Neural crest cell (in vitro differentiated cells): Measurements from ENCODE around the gene PTH1R. TPM values are rescaled to one million over a fixed set of nuclear protein-coding genes. Genes with fewer than 3 reads are reported as not detected.

Experiments used
- DNase-seq: peaks from one replicate; pipeline ENCODE4 v3.0.0; 2021; ENCODE audit warnings: low read depth, mixed read lengths, low spot score
- H3K27ac Mint-ChIP-seq: one replicate; pipeline ENCODE4 v1.8.0; 2021; ENCODE audit warnings: mild to moderate bottlenecking, mixed read lengths; ENCODE audit not compliant: unreplicated experiment
- H3K27me3 Mint-ChIP-seq: 2 replicates; pipeline ENCODE4 v1.8.0; 2021; ENCODE audit warnings: low read depth, mild to moderate bottlenecking, mixed read lengths
- H3K36me3 Mint-ChIP-seq: 2 replicates; pipeline ENCODE4 v1.8.0; 2021; ENCODE audit warnings: low read depth, mild to moderate bottlenecking, mixed read lengths
- H3K4me1 Mint-ChIP-seq: 2 replicates; pipeline ENCODE4 v1.8.0; 2021; ENCODE audit warnings: mixed read lengths
- H3K4me3 Mint-ChIP-seq: one replicate; pipeline ENCODE4 v1.8.0; 2021; ENCODE audit warnings: mild to moderate bottlenecking, mixed read lengths
- H3K9me3 Mint-ChIP-seq: 2 replicates; pipeline ENCODE4 v1.8.0; 2021; ENCODE audit warnings: mixed read lengths
- CTCF ChIP-seq: fragments of 200-600 bp; sonication (generic); conservative IDR thresholded peaks from 2 replicates; pipeline ENCODE4 v1.5.0; 2021; ENCODE audit warnings: antibody characterized with exemption, mild to moderate bottlenecking
- long read RNA-seq: library from polyadenylated mRNA; unstranded; transcript quantifications from one replicate; pipeline ENCODE4 v2.0.0, GENCODE V29; 2020
- total RNA-seq: library from RNA; stranded (reverse); gene quantifications from 2 replicates; pipeline ENCODE4 v1.2.1, GENCODE V29; 2021

The PTH1R gene
- total RNA-seq, result 0.14 and 0.34 TPM in 2 replicates
- long read RNA-seq, result 0 reads

DNA sequence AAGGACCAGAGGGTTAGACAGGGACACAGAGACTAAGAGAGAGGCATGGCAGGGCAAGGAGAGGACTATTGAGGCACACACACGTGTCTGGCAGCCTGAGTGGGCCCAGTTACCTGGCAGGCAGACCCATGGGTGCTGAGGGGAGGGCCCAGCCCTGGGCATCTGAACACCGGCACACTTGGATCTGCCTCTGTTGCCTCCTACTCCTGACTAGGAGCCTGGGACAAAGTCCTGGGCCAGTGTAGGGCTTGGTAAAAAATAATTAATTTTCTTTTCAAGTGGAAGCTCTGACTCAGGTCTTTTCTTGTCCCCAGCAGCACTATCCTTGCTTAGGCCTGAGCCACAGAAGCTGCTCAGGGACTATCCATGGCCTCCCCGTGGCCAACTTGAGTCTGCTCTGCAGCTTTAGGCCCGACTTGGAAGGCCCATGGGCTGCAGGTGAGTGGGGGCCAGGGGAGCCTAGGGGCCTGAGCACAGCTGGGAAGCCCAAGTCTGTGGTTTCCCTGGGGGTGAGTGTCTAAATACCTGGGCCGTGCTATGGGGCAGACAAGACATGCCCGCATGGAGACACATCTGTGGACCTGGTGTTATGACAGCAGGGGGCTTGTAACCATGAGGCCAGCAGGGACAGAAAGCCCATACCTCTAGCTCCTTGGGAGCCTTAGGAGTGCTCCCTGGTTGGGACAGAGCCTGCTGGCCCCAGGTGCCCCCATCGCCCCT is at the start of gene PTH1R:
Gene PTH1R, plus strand, starts transcription at position 316 of the 720 bp plus-strand sequence. CDS start 5,839 bp downstream, outside the sequence.
- TF ChIP-seq CTCF, result no peak
- no peak for DNase-seq
- Mint-ChIP-seq H3K9me3 (no peaks in the 10 kb centered on the region), H3K27me3 (peaks cover 36% of the 10 kb centered on the region), H3K4me1 (peaks cover 13% of the 10 kb centered on the region), H3K36me3 (no peaks in the 10 kb centered on the region), H3K4me3 (no peak within 1 kb of the TSS), H3K27ac (no peak within 1 kb of the TSS)

- Mint-ChIP-seq H3K4me3 (no peak overlapping the region), H3K27me3 (peaks cover 2% of the 10 kb centered on the region), H3K9me3 (no peaks in the 10 kb centered on the region), H3K4me1 (peaks cover 4% of the 10 kb centered on the region), H3K27ac (peak overlapping the region; percentile 43), H3K36me3 (no peaks in the 10 kb centered on the region)
- DNase-seq, result no peak
- TF ChIP-seq CTCF, result no peak
Measured at GRCh38 chr3:46829699-46830208, 47.8 kb upstream of the PTH1R start.

DNA sequence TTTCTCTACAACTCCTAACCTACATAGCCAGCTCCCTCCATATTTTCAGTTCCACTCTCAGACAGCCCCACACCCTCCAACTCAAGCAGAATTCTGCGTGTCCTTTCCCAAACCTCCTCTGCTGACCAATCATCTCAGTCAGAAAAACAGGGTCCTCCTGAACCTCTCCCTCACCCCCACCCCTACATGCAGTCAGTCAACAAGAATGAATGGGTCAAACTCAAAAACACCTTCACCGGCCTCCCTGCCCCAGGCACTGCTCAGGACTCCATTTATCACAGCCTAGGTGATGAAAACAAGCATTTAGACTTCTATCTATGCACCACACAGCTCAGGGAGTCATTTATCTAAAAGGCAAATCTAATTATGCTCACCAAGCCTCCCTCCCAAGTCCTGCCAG is 46.7 kb upstream of the PTH1R start:
- no peaks in the 10 kb centered on the region for H3K9me3 Mint-ChIP-seq
- no peak for TF ChIP-seq CTCF
- no peaks in the 10 kb centered on the region for H3K4me1 Mint-ChIP-seq
- H3K27ac Mint-ChIP-seq, result no peak overlapping the region
- no peak for DNase-seq
- peaks cover 2% of the 10 kb centered on the region for H3K27me3 Mint-ChIP-seq
- H3K36me3 Mint-ChIP-seq, result no peaks in the 10 kb centered on the region
- H3K4me3 Mint-ChIP-seq, result no peak overlapping the region

- Mint-ChIP-seq H3K9me3 (no peaks in the 10 kb centered on the region), H3K27me3 (peaks cover 2% of the 10 kb centered on the region), H3K27ac (no peak overlapping the region), H3K4me1 (no peaks in the 10 kb centered on the region), H3K36me3 (no peaks in the 10 kb centered on the region), H3K4me3 (no peak overlapping the region)
- TF ChIP-seq CTCF, result no peak
- no peak for DNase-seq
Measured at GRCh38 chr3:46831316-46831715, 46.2 kb upstream of the PTH1R start.

GRCh38 chr3:46831841-46832240 is 45.7 kb upstream of the PTH1R start:
- DNase-seq, result no peak
- H3K36me3 Mint-ChIP-seq, result no peaks in the 10 kb centered on the region
- no peak for TF ChIP-seq CTCF
- no peaks in the 10 kb centered on the region for H3K9me3 Mint-ChIP-seq
- H3K27me3 Mint-ChIP-seq, result peaks cover 2% of the 10 kb centered on the region
- no peaks in the 10 kb centered on the region for H3K4me1 Mint-ChIP-seq
- no peak overlapping the region for H3K4me3 Mint-ChIP-seq
- no peak overlapping the region for H3K27ac Mint-ChIP-seq
